ENCODE data around the gene RASL10A.

Gene RASL10A

GRCh38 chr22:29267858-29268510, 47.5 kb downstream of the RASL10A start, which contains the start of the genes EWSR1 and RHBDD3:
TSS of gene EWSR1 (plus strand) at chr22:29268268. CDS start at chr22:29268337, 69 bp downstream.
TSS of gene RHBDD3 (minus strand) at chr22:29267981. CDS start at chr22:29265626, 2,355 bp downstream.
- DNase-seq: peak; percentile 86 to 94 (median 90)

GRCh38 chr22:29267462-29267857, 48.0 kb downstream of the RASL10A start:
- DNase-seq: no peak

GRCh38 chr22:29266564-29267461, 48.7 kb downstream of the RASL10A start:
- DNase-seq: no peak

- DNase-seq: no peak
These were observed 49.6 kb downstream of the RASL10A start for GRCh38 chr22:29265929-29266328.

GRCh38 chr22:29265305-29265704, 50.2 kb downstream of the RASL10A start:
- no peak for DNase-seq

- DNase-seq: no peak
These were observed 51.7 kb downstream of the RASL10A start for GRCh38 chr22:29263791-29264276.

All from T-helper 1 cell (primary cell).